Mucosa of rectum (tissue), 2 donors: ENCODE measurements around the gene TOMM5.

Experiments used
- H3K27ac ChIP-seq, 2 donors: one replicate each; pipeline ENCODE4 v1.7.0; 2013; ENCODE audit warnings: inconsistent platforms in 2 of 2, low read depth in 2 of 2, low read length in 2 of 2
- H3K27me3 ChIP-seq, 2 donors: one replicate each; pipeline ENCODE4 v1.7.0; 2013; ENCODE audit warnings: low read length in 2 of 2; ENCODE audit not compliant: control insufficient read depth in 2 of 2, insufficient read depth in 2 of 2
- H3K36me3 ChIP-seq, 2 donors: one replicate each; pipeline ENCODE4 v1.7.0; 2013; ENCODE audit warnings: low read length in 2 of 2; ENCODE audit not compliant: control insufficient read depth in 2 of 2, insufficient read depth in 2 of 2
- H3K4me1 ChIP-seq, 2 donors: one replicate each; pipeline ENCODE4 v1.7.0; 2013; ENCODE audit warnings: low read length in 2 of 2, mild to moderate bottlenecking in 1 of 2; ENCODE audit not compliant: control insufficient read depth in 2 of 2, insufficient read depth in 2 of 2
- H3K4me3 ChIP-seq, 2 donors: one replicate each; pipeline ENCODE4 v1.7.0; 2013; ENCODE audit warnings: low read length in 2 of 2
- H3K9ac ChIP-seq, 2 donors: one replicate each; pipeline ENCODE4 v1.7.0; 2013; ENCODE audit warnings: low read length in 2 of 2, low read depth in 1 of 2, mild to moderate bottlenecking in 1 of 2
- H3K9me3 ChIP-seq, 2 donors: one replicate each; pipeline ENCODE4 v1.7.0; 2013; ENCODE audit warnings: low read length in 2 of 2; ENCODE audit not compliant: control insufficient read depth in 2 of 2
- donor health status: healthy.
- donor health status: Normal muscosa, but diverticular disease.

Gene TOMM5

GRCh38 chr9:37551888-37552287 is 40.5 kb downstream of the TOMM5 start:
- Histone ChIP-seq H3K36me3 (no peaks in the 10 kb centered on the region), H3K4me1 (no peaks in the 10 kb centered on the region), H3K27ac (no peak overlapping the region), H3K9ac (no peak overlapping the region), H3K27me3 (no peaks in the 10 kb centered on the region), H3K4me3 (no peak overlapping the region), H3K9me3 (no peaks in the 10 kb centered on the region)

DNA sequence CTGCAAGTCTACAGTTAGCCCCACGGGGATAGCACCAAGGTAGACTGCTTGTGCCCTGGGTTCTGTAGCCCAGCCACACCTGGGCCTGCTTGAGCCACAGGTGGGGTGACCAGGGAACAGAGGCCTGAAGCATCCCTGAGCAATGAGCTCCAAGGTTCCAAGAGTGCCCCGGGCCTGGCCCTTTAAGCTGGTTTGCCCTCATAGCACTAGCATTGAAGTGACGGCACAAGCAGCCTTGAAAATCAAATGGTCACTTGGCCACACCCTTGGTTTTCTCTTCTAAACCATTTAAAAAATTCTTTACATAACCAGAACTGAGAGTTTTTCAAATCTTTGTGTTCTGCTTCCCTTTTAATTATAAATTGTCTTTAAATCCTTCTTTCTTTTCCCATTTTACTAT is 40.9 kb downstream of the TOMM5 start:
- no peaks in the 10 kb centered on the region for H3K27me3 ChIP-seq
- H3K4me3 ChIP-seq: no peak overlapping the region
- no peak overlapping the region for H3K27ac ChIP-seq
- no peak overlapping the region for H3K9ac ChIP-seq
- H3K9me3 ChIP-seq: no peaks in the 10 kb centered on the region
- no peaks in the 10 kb centered on the region for H3K36me3 ChIP-seq
- H3K4me1 ChIP-seq: no peaks in the 10 kb centered on the region

DNA sequence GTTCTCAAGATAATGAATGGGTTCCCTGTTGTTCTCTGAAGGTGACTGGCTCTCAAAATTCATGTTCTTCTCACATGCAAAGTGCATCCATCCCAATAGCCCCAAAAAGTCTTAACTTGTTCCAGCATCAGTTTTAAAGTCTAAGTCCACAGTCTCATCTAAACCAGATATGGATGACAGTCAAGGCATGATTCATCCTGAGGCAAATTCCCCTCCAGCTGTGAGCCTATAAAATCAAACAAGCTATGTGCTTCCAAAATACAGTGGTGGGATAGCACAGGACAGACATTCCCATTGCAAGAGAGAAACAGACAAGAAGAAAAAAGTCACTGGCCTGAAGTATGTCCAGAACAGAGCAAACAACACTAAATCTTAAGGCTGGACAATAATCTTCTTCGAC is 41.6 kb downstream of the TOMM5 start:
- no peaks in the 10 kb centered on the region for H3K36me3 ChIP-seq
- no peak overlapping the region for H3K27ac ChIP-seq
- no peaks in the 10 kb centered on the region for H3K27me3 ChIP-seq
- H3K9ac ChIP-seq: no peak overlapping the region
- no peaks in the 10 kb centered on the region for H3K9me3 ChIP-seq
- no peak overlapping the region for H3K4me3 ChIP-seq
- no peaks in the 10 kb centered on the region for H3K4me1 ChIP-seq

DNA sequence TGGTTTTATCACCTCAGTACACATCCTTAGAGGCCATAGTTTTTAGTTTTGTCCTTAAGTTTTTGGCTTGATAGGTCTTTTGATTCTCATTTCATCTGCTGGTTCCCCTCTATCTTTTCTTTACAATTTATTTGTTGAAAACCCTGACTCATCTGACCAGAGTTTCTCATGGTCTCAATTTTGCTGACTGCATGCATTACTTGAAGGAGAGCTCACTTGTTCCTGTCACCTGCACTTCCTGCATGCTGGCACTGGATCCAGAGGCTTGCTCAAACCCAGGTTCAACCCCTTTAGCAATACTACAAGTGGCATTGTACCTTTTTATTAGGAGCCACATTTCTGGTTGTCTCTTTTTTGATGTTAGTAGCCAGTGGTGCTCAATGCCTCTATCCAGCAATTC is 42.9 kb downstream of the TOMM5 start:
- no peak overlapping the region for H3K27ac ChIP-seq
- H3K27me3 ChIP-seq: no peaks in the 10 kb centered on the region
- H3K9me3 ChIP-seq: no peaks in the 10 kb centered on the region
- H3K9ac ChIP-seq: no peak overlapping the region
- H3K4me3 ChIP-seq: no peak overlapping the region
- no peaks in the 10 kb centered on the region for H3K4me1 ChIP-seq
- no peaks in the 10 kb centered on the region for H3K36me3 ChIP-seq

GRCh38 chr9:37547328-37547878 is 45.0 kb downstream of the TOMM5 start:
- no peaks in the 10 kb centered on the region for H3K9me3 ChIP-seq
- H3K36me3 ChIP-seq: no peaks in the 10 kb centered on the region
- no peak overlapping the region for H3K9ac ChIP-seq
- no peaks in the 10 kb centered on the region for H3K27me3 ChIP-seq
- H3K4me3 ChIP-seq: no peak overlapping the region
- H3K4me1 ChIP-seq: no peaks in the 10 kb centered on the region
- no peak overlapping the region for H3K27ac ChIP-seq

DNA sequence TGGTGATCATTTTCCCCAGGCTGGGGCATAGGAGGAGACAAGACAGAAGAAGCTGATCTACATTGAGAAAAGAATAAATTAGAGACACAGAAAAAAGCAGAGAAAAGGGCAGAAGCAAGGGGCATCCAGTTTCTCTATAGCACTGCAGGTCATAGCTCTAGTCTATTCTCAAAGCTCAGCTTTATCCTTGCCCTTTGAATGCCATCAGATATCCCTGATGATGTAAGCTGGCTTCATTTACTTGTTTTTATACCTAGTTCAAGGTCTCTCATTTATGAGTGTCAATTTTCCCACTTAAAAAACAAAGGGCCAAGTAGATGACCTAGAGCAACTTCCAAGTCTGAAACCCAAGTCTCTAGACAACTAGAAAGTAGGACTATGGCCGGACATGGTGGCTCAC is 48.9 kb downstream of the TOMM5 start:
- Histone ChIP-seq H3K27me3 (no peaks in the 10 kb centered on the region), H3K9me3 (no peaks in the 10 kb centered on the region), H3K4me1 (peaks cover 0 to 5% of the 10 kb centered on the region in 2 donors), H3K4me3 (no peak overlapping the region), H3K9ac (no peak overlapping the region), H3K27ac (no peak overlapping the region), H3K36me3 (no peaks in the 10 kb centered on the region)

DNA sequence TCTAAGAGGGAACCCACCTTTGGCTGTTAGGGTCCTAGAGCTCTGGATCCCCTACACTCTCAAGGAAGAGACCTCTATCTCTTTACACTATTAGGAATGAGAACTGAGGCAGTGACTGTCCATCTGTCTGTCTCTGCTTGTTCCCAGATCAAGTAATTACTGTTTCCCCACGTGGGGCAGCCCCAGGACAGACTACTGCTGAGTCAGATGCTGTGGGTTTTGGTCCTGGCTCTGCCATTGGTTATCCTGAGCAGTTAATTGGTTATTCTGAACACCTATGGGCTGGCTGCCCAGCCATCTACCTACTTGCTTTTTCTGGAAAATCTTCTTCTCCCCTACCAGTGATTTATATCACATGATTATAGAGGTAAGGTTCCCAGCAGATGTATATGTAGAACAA is 49.5 kb downstream of the TOMM5 start:
- no peaks in the 10 kb centered on the region for H3K36me3 ChIP-seq
- H3K4me3 ChIP-seq: no peak overlapping the region
- no peak overlapping the region for H3K9ac ChIP-seq
- H3K27me3 ChIP-seq: no peaks in the 10 kb centered on the region
- H3K27ac ChIP-seq: no peak overlapping the region
- no peaks in the 10 kb centered on the region for H3K9me3 ChIP-seq
- H3K4me1 ChIP-seq: peaks cover 0 to 5% of the 10 kb centered on the region in 2 donors

GRCh38 chr9:37542488-37542887 is 49.9 kb downstream of the TOMM5 start:
- H3K36me3 ChIP-seq: no peaks in the 10 kb centered on the region
- H3K27ac ChIP-seq: no peak overlapping the region
- H3K4me3 ChIP-seq: no peak overlapping the region
- H3K4me1 ChIP-seq: peaks cover 0 to 5% of the 10 kb centered on the region in 2 donors
- H3K27me3 ChIP-seq: no peaks in the 10 kb centered on the region
- no peak overlapping the region for H3K9ac ChIP-seq
- H3K9me3 ChIP-seq: no peaks in the 10 kb centered on the region

DNA sequence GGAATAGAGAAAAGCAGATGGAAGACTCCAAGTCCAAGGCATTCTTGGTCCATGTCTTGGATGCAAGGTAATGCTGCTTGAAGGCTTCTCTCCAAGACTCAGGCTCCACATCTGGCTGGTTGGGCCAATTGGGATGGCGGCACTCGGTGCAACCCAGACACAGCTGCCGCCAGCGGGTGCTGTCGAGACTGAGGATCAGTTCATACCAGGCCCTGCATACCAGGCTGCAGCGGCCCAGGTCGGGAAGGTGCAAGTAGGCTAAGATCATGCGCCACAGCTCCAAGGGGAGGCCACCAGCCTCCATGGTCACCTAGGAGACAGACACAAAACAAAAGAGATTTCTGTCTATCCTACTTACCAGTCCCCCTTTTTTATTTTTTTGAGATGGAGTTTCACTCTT is 50.9 kb downstream of the TOMM5 start:
- no peaks in the 10 kb centered on the region for H3K9me3 ChIP-seq
- H3K4me1 ChIP-seq: peaks cover 0 to 5% of the 10 kb centered on the region in 2 donors
- no peak overlapping the region for H3K4me3 ChIP-seq
- no peak overlapping the region for H3K9ac ChIP-seq
- H3K27me3 ChIP-seq: no peaks in the 10 kb centered on the region
- H3K36me3 ChIP-seq: peaks cover 0 to 8% of the 10 kb centered on the region in 2 donors
- no peak overlapping the region for H3K27ac ChIP-seq

DNA sequence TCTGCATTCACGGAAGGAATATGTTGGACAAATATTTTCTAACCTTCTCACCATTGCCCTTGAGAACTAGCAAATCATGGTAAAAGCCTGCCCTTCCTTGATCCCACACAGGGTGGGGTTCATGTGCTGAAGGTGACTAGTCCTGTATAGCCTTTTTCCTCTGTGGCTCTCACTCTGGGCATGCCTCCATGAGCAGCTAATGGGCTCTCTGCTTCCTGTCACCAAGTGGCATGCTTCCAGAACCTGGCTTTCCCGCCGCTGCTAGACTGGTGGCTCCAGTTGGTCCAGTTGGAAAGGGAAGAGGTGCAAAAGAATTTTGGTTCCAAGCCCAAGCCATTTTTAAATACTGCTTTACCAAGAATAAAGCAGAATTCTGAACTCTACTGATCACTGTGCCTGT is 51.8 kb downstream of the TOMM5 start:
- no peaks in the 10 kb centered on the region for H3K27me3 ChIP-seq
- no peaks in the 10 kb centered on the region for H3K9me3 ChIP-seq
- peaks cover 0 to 14% of the 10 kb centered on the region in 2 donors for H3K36me3 ChIP-seq
- no peak overlapping the region for H3K27ac ChIP-seq
- H3K9ac ChIP-seq: no peak overlapping the region
- no peak overlapping the region for H3K4me3 ChIP-seq
- peaks cover 0 to 5% of the 10 kb centered on the region in 2 donors for H3K4me1 ChIP-seq

DNA sequence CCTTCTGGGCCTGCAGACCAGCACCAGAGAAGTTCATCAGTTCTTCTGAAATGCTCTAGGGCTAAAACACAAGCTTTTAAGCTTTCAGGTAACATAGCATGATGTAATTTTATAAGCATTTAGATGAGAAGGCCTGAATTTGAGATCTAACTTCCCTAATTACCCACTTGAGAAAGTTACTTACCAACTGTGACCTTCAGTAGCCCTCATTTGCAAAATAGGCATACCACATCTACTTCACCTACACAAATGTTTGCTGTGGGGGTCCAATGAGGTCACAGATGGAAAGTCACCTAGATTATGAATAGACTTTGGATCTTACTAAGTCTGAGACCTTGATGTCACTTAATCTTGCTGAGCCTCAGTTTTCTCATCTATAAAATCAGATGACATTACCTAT is 52.8 kb downstream of the TOMM5 start:
- H3K27ac ChIP-seq: no peak overlapping the region
- peaks cover 0 to 5% of the 10 kb centered on the region in 2 donors for H3K4me1 ChIP-seq
- no peaks in the 10 kb centered on the region for H3K27me3 ChIP-seq
- H3K4me3 ChIP-seq: no peak overlapping the region
- H3K36me3 ChIP-seq: peaks cover 0 to 14% of the 10 kb centered on the region in 2 donors
- H3K9me3 ChIP-seq: no peaks in the 10 kb centered on the region
- H3K9ac ChIP-seq: no peak overlapping the region
